OCI-LY3 (cell line): Measurements from ENCODE around the gene CFAP54.

ENCODE experiments used
- H2AFZ ChIP-seq: fragments of 200-600, 300-600 bp; shearing (Covaris generic); 2 replicates; pipeline ENCODE4 v1.6.0; 2014; ENCODE audit warnings: antibody characterized with exemption, low read depth, low read length
- H3K27ac ChIP-seq: fragments of 200-600, 300-600 bp; sonication (generic); 2 replicates; pipeline ENCODE4 v1.5.1; 2014; ENCODE audit warnings: mild to moderate bottlenecking, low read length, moderate library complexity, mixed read lengths
- H3K27me3 ChIP-seq: fragments of 200-600, 300-600 bp; sonication (generic); 2 replicates; pipeline ENCODE4 v1.6.1; 2014; ENCODE audit warnings: low read depth, low read length, mixed read lengths
- H3K36me3 ChIP-seq: fragments of 200-600, 300-600 bp; sonication (generic); replicated peaks from 2 replicates; pipeline ENCODE3; 2014; ENCODE audit warnings: low read depth, low read length, mixed read lengths
- H3K4me1 ChIP-seq: fragments of 300-600, 200-600 bp; sonication (generic); 2 replicates; pipeline ENCODE4 v1.6.1; 2014; ENCODE audit warnings: low read length, mixed read lengths
- H3K4me2 ChIP-seq: fragments of 200-600, 300-600 bp; sonication (generic); 2 replicates; pipeline ENCODE4 v1.6.1; 2014; ENCODE audit warnings: low read length, mixed read lengths
- H3K4me3 ChIP-seq: fragments of 300-600, 200-600 bp; sonication (generic); 2 replicates; pipeline ENCODE4 v1.5.1; 2014; ENCODE audit warnings: antibody characterized with exemption, mild to moderate bottlenecking, low read length, moderate library complexity
- H3K79me2 ChIP-seq: fragments of 300-600, 200-600 bp; shearing (Covaris generic); 2 replicates; pipeline ENCODE4 v1.6.1; 2014; ENCODE audit warnings: mild to moderate bottlenecking, low read length, mixed read lengths
- H3K9ac ChIP-seq: fragments of 300-600, 200-600 bp; shearing (Covaris generic); 2 replicates; pipeline ENCODE4 v1.6.0; 2014; ENCODE audit warnings: mild to moderate bottlenecking, low read length, moderate library complexity
- H3K9me3 ChIP-seq: fragments of 200-600, 300-600 bp; shearing (Covaris generic); 2 replicates; pipeline ENCODE4 v1.6.1; 2014; ENCODE audit warnings: low read length, mixed read lengths; ENCODE audit not compliant: insufficient read depth
- H4K20me1 ChIP-seq: fragments of 200-600, 300-600 bp; sonication (generic); 2 replicates; pipeline ENCODE4 v1.6.1; 2016; ENCODE audit warnings: low read length, mixed read lengths; ENCODE audit not compliant: insufficient read depth
- CTCF ChIP-seq: fragments of 200-600, 300-600 bp; sonication (generic); IDR thresholded peaks from 2 replicates; pipeline ENCODE4 v1.5.1; 2014; ENCODE audit warnings: antibody characterized with exemption, low read length, low read depth
- EZH2phosphoT487 ChIP-seq: fragments of 200-600 bp; shearing (Covaris generic); IDR thresholded peaks from 2 replicates; pipeline ENCODE4 v1.6.1; 2018; ENCODE audit warnings: antibody characterized with exemption, mixed run types, low read depth

The CFAP54 gene

GRCh38 chr12:96824074-96824837 lies 334.9 kb downstream of the CFAP54 start:
- no peaks in the 10 kb centered on the region for H3K27me3 ChIP-seq
- no peak overlapping the region for H3K4me2 ChIP-seq
- no peaks in the 10 kb centered on the region for H3K9me3 ChIP-seq
- no peak overlapping the region for H3K4me3 ChIP-seq
- H4K20me1 ChIP-seq, result no peaks in the 10 kb centered on the region
- no peak for TF ChIP-seq EZH2phosphoT487
- TF ChIP-seq CTCF, result no peak
- no peaks in the 10 kb centered on the region for H3K4me1 ChIP-seq
- no peaks in the 10 kb centered on the region for H3K79me2 ChIP-seq
- no peak overlapping the region for H3K9ac ChIP-seq
- H2AFZ ChIP-seq, result no peak overlapping the region
- H3K36me3 ChIP-seq, result no peaks in the 10 kb centered on the region
- no peak overlapping the region for H3K27ac ChIP-seq

- Histone ChIP-seq H2AFZ (no peak overlapping the region), H3K79me2 (no peaks in the 10 kb centered on the region), H3K27ac (no peak overlapping the region), H3K9ac (no peak overlapping the region), H3K4me2 (no peak overlapping the region), H3K36me3 (no peaks in the 10 kb centered on the region), H3K4me1 (no peaks in the 10 kb centered on the region), H3K4me3 (no peak overlapping the region), H3K27me3 (no peaks in the 10 kb centered on the region), H3K9me3 (no peaks in the 10 kb centered on the region), H4K20me1 (no peaks in the 10 kb centered on the region)
- TF ChIP-seq EZH2phosphoT487 (no peak), CTCF (no peak)
Measured at GRCh38 chr12:96824838-96825236, 335.5 kb downstream of the CFAP54 start.

DNA sequence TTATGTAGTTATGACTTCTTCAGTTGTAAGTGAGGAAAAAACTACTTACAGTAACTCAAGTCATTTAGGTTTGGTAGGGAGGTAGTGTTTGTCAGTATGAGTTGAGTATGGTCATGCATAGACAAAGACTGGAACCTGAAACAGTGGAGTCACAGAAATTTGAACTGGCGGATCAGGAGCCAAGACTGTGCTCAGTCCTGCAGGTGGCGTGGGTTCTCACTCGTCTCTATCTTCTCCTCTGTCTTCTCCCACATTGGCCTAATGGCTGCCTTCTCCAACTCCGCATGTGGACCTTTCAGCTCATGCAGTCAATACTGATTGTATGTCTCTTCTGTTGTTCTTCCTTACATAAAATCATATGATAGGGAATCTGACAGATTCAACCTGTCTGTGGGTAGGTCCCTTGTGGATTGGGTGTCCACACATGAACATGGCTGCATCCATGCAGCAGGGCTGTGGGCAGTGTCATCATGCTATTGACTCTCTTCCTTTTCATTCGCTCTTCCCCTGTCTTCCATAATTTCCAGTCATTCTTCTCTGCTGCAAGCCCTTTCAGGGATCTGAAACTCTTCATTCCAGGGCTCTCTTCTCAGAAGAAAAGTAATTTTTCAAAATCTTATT lies 338.9 kb downstream of the CFAP54 start:
- H3K9me3 ChIP-seq, result no peaks in the 10 kb centered on the region
- no peaks in the 10 kb centered on the region for H3K79me2 ChIP-seq
- peak overlapping the region; percentile 21; the same call in 1 of the 2 replicates for H2AFZ ChIP-seq
- no peaks in the 10 kb centered on the region for H3K36me3 ChIP-seq
- TF ChIP-seq CTCF (no peak), EZH2phosphoT487 (no peak)
- no peak overlapping the region for H3K9ac ChIP-seq
- H3K4me2 ChIP-seq, result no peak overlapping the region
- no peaks in the 10 kb centered on the region for H3K4me1 ChIP-seq
- H3K27me3 ChIP-seq, result no peaks in the 10 kb centered on the region
- H3K27ac ChIP-seq, result no peak overlapping the region
- H3K4me3 ChIP-seq, result no peak overlapping the region
- H4K20me1 ChIP-seq, result no peaks in the 10 kb centered on the region

DNA sequence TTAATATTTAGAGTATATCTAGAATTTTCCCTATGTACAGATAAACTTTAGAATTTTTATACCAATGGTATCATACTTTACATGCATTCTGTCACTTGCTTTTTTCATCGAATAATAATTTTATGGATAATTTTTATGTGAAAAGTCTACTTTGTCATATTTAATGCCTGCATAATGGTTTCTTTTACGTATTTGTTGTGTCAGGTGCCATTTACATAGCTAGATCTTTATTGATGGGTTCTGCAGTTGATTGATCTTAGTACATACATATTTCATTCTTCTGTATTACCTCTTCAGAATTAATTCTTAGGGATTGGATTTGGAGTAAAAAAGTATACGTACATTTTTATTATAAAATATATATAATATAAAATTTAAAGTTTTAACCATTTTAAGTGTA lies 340.0 kb downstream of the CFAP54 start:
- Histone ChIP-seq H3K9ac (no peak overlapping the region), H2AFZ (no peak overlapping the region), H3K4me2 (no peak overlapping the region), H3K36me3 (no peaks in the 10 kb centered on the region), H3K4me3 (no peak overlapping the region), H3K4me1 (no peaks in the 10 kb centered on the region), H3K9me3 (no peaks in the 10 kb centered on the region), H3K27ac (no peak overlapping the region), H3K27me3 (no peaks in the 10 kb centered on the region), H3K79me2 (no peaks in the 10 kb centered on the region), H4K20me1 (no peaks in the 10 kb centered on the region)
- TF ChIP-seq CTCF, result no peak
- no peak for TF ChIP-seq EZH2phosphoT487
